ENCODE results near the gene ZFAND2A.
"Not testable (repeated sequence)": the region's sequence is repeated elsewhere in the genome, so short reads cannot be mapped to it uniquely, and the experiment has no call there.

ZFAND2A gene

GRCh38 chr7:1150400-1151002, 9.5 kb downstream of the ZFAND2A start:
- DNase-seq, result no peak

GRCh38 chr7:1149351-1149794, 10.6 kb downstream of the ZFAND2A start:
- DNase-seq, result no peak

GRCh38 chr7:1147873-1148272, 12.1 kb downstream of the ZFAND2A start:
- DNase-seq, result not testable (repeated sequence)

- no peak for DNase-seq
These were observed 15.7 kb downstream of the ZFAND2A start for GRCh38 chr7:1144269-1144771.

- not testable (repeated sequence) for DNase-seq
These were observed 17.0 kb downstream of the ZFAND2A start for GRCh38 chr7:1143031-1143430.

GRCh38 chr7:1142051-1142635, 17.9 kb downstream of the ZFAND2A start:
- DNase-seq, result no peak

- no peak for DNase-seq
These were observed 18.3 kb downstream of the ZFAND2A start for GRCh38 chr7:1141651-1142050.

- peak in 1 of 2 experiments; percentile 14 for DNase-seq
These were observed 19.4 kb downstream of the ZFAND2A start for GRCh38 chr7:1140476-1141104.

- peak in 1 of 2 experiments; percentile 21 for DNase-seq
These were observed 22.4 kb downstream of the ZFAND2A start for GRCh38 chr7:1137517-1138167.

GRCh38 chr7:1136841-1137516, 23.0 kb downstream of the ZFAND2A start:
- DNase-seq, result peak in 1 of 2 experiments; percentile 9

GRCh38 chr7:1134951-1135350, 25.0 kb downstream of the ZFAND2A start:
- no peak for DNase-seq

GRCh38 chr7:1131471-1132265, 28.3 kb downstream of the ZFAND2A start:
- DNase-seq, result no peak

- DNase-seq, result no peak
These were observed 29.7 kb downstream of the ZFAND2A start for GRCh38 chr7:1130021-1130990.

GRCh38 chr7:1129431-1129830, 30.6 kb downstream of the ZFAND2A start:
- DNase-seq, result no peak

- DNase-seq, result no peak
These were observed 33.0 kb downstream of the ZFAND2A start for GRCh38 chr7:1127001-1127400.

- DNase-seq, result no peak
These were observed 34.4 kb downstream of the ZFAND2A start for GRCh38 chr7:1125603-1125969.

- DNase-seq, result no peak
These were observed 35.0 kb downstream of the ZFAND2A start for GRCh38 chr7:1124816-1125602.

- DNase-seq, result no peak
These were observed 35.8 kb downstream of the ZFAND2A start for GRCh38 chr7:1124164-1124563.

- DNase-seq, result no peak
These were observed 36.3 kb downstream of the ZFAND2A start for GRCh38 chr7:1123715-1124114.
